HG02943 (cell line): Measurements from ENCODE around the gene AKAP11.

Source experiments
- ATAC-seq: cut with Tn5 transposase; IDR thresholded peaks from one replicate; pipeline ENCODE4 v1.9.1; 2021; ENCODE audit warnings: mild to moderate bottlenecking, low read depth, moderate library complexity; ENCODE audit not compliant: unreplicated experiment

AKAP11 gene

GRCh38 chr13:42274386-42275097, 2.6 kb downstream of the AKAP11 start:
- ATAC-seq, result no peak

GRCh38 chr13:42275098-42275471, 3.1 kb downstream of the AKAP11 start:
- no peak for ATAC-seq

GRCh38 chr13:42275506-42275905, 3.6 kb downstream of the AKAP11 start:
- no peak for ATAC-seq

GRCh38 chr13:42276683-42277082, 4.7 kb downstream of the AKAP11 start:
- no peak for ATAC-seq

- no peak for ATAC-seq
Measured at GRCh38 chr13:42277618-42278276, 5.8 kb downstream of the AKAP11 start.

- no peak for ATAC-seq
Measured at GRCh38 chr13:42279080-42279479, 7.1 kb downstream of the AKAP11 start.

GRCh38 chr13:42279986-42280385, 8.0 kb downstream of the AKAP11 start:
- ATAC-seq, result no peak

GRCh38 chr13:42280537-42280936, 8.6 kb downstream of the AKAP11 start:
- ATAC-seq, result no peak

- ATAC-seq, result no peak
Measured at GRCh38 chr13:42283574-42283973, 11.6 kb downstream of the AKAP11 start.

GRCh38 chr13:42284068-42284467, 12.1 kb downstream of the AKAP11 start:
- ATAC-seq, result no peak

GRCh38 chr13:42298392-42298791, 26.4 kb downstream of the AKAP11 start:
- no peak for ATAC-seq

- no peak for ATAC-seq
Measured at GRCh38 chr13:42305503-42305902, 33.6 kb downstream of the AKAP11 start.

- no peak for ATAC-seq
Measured at GRCh38 chr13:42307461-42307860, 35.5 kb downstream of the AKAP11 start.

GRCh38 chr13:42312817-42313431, 41.0 kb downstream of the AKAP11 start:
- ATAC-seq, result no peak

GRCh38 chr13:42318570-42318969, 46.6 kb downstream of the AKAP11 start:
- no peak for ATAC-seq

- no peak for ATAC-seq
Measured at GRCh38 chr13:42320375-42320787, 48.4 kb downstream of the AKAP11 start.

- ATAC-seq, result no peak
Measured at GRCh38 chr13:42322806-42323205, 50.9 kb downstream of the AKAP11 start.

GRCh38 chr13:42324704-42325103, 52.8 kb downstream of the AKAP11 start:
- no peak for ATAC-seq

- no peak for ATAC-seq
Measured at GRCh38 chr13:42327725-42328124, 55.8 kb downstream of the AKAP11 start.

- no peak for ATAC-seq
Measured at GRCh38 chr13:42328672-42329071, 56.7 kb downstream of the AKAP11 start.

GRCh38 chr13:42329239-42329638, 57.3 kb downstream of the AKAP11 start:
- ATAC-seq, result no peak

- ATAC-seq, result no peak
Measured at GRCh38 chr13:42331009-42331408, 59.1 kb downstream of the AKAP11 start.
